Gastroesophageal sphincter (tissue), 3 donors: ENCODE data around the gene MEF2C.

Source experiments
- CTCF ChIP-seq, 4 experiments: fragments of 200-600 bp in 2 of 4; fragments of 450-650 bp in 2 of 4; sonication (generic) in 1 of 4; IDR thresholded peaks; one replicate each; pipeline ENCODE4 v1.5.1; 2017 to 2019; ENCODE audit warnings: antibody characterized with exemption in 4 of 4, mild to moderate bottlenecking in 2 of 4, moderate library complexity in 2 of 4
- EP300 ChIP-seq: sonication (generic); formaldehyde crosslinking; IDR thresholded peaks from one replicate; pipeline ENCODE4 v1.6.1; 2017; ENCODE audit warnings: antibody characterized with exemption, mild to moderate bottlenecking
- POLR2A ChIP-seq, 2 donors: fragments of 450-650 bp; IDR thresholded peaks; one replicate each; pipeline ENCODE4 v1.6.1; 2017; ENCODE audit warnings: antibody characterized with exemption in 2 of 2, mild to moderate bottlenecking in 2 of 2, moderate library complexity in 1 of 2
- POLR2AphosphoS5 ChIP-seq: sonication (generic); formaldehyde crosslinking; IDR thresholded peaks from one replicate; pipeline ENCODE4 v1.6.1; 2017; ENCODE audit warnings: antibody characterized with exemption

DNA sequence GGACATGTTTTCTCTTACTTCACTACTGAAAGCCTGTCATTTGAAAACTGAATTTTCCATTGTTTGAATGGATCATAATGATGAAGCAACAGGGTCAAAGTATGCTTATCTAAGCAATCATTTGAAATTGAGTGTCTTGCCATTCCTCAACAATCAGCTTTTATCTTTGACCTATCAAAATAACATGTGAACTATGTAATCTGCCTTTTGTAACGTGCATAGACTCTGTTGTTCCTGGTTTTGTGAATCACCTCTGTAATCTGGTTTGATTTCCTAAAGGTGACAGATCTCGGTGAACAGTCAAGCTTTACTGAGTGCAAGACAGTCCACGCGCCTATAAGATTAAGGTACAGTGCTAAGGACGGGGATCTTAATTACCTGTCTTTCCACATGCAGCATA, 3.3 kb downstream of the MEF2C start:
- TF ChIP-seq CTCF (IDR thresholded peaks at IDR 0.05) (no peak), POLR2A (IDR thresholded peaks at IDR 0.05) (no peak), POLR2AphosphoS5 (no peak), EP300 (no peak)
